ENCODE measurements around the gene DNAJB4. TPM values are rescaled to one million over a fixed set of nuclear protein-coding genes. Genes with fewer than 3 reads are reported as not detected.

Gene DNAJB4
- total RNA-seq, 1 donor from 2014 or later: 40.6 TPM

- H3K27ac ChIP-seq: no peak overlapping the region
- no peaks in the 10 kb centered on the region for H3K36me3 Mint-ChIP-seq
- H3K9me3 ChIP-seq (ENCODE audit: low read depth): no peaks in the 10 kb centered on the region
- no peak overlapping the region for H2AFZ ChIP-seq (replicated peaks)
- H3K27me3 Mint-ChIP-seq (ENCODE audit: insufficient read depth, low read depth): peaks cover 5% of the 10 kb centered on the region
- no peak overlapping the region for H3K4me2 ChIP-seq
- no peak overlapping the region for H3K4me3 Mint-ChIP-seq
- H3K9ac ChIP-seq: no peak overlapping the region
- H3K4me1 Mint-ChIP-seq: no peaks in the 10 kb centered on the region
- no peaks in the 10 kb centered on the region for H3K79me2 ChIP-seq (ENCODE audit: low read depth)
- no peak for DNase-seq (ENCODE audit: low spot score)
- H4K20me1 ChIP-seq (ENCODE audit: low read depth): no peaks in the 10 kb centered on the region
- no peak overlapping the region for H3K4me3 ChIP-seq
- TF ChIP-seq EZH2 (IDR thresholded peaks at IDR 0.05) (no peak), EZH2phosphoT487 (IDR thresholded peaks at IDR 0.05) (no peak), CTCF (IDR thresholded peaks at IDR 0.05) (no peak)
- H3K27me3 ChIP-seq: peaks cover 10% of the 10 kb centered on the region
- no peaks in the 10 kb centered on the region for H3F3A ChIP-seq (ENCODE audit: low read depth)
- H3K27ac Mint-ChIP-seq: no peak overlapping the region
- no peaks in the 10 kb centered on the region for H3K4me1 ChIP-seq
- H3K9me3 Mint-ChIP-seq: no peaks in the 10 kb centered on the region
- H3K36me3 ChIP-seq: no peaks in the 10 kb centered on the region
Measured at GRCh38 chr1:78038491-78038939, 33.8 kb downstream of the DNAJB4 start.

- no peak overlapping the region for H3K4me3 Mint-ChIP-seq
- no peak overlapping the region for H3K27ac Mint-ChIP-seq
- no peaks in the 10 kb centered on the region for H3K9me3 Mint-ChIP-seq
- Histone ChIP-seq H3K79me2 (ENCODE audit: low read depth) (no peaks in the 10 kb centered on the region), H3K4me2 (no peak overlapping the region), H3K27ac (no peak overlapping the region), H3K27me3 (peaks cover 31% of the 10 kb centered on the region), H3K4me1 (peaks cover 2% of the 10 kb centered on the region), H3K9me3 (ENCODE audit: low read depth) (no peaks in the 10 kb centered on the region), H2AFZ (replicated peaks) (no peak overlapping the region), H3K4me3 (no peak overlapping the region), H4K20me1 (ENCODE audit: low read depth) (peaks cover 5% of the 10 kb centered on the region), H3K36me3 (no peaks in the 10 kb centered on the region), H3F3A (ENCODE audit: low read depth) (no peaks in the 10 kb centered on the region), H3K9ac (no peak overlapping the region)
- peaks cover 22% of the 10 kb centered on the region for H3K27me3 Mint-ChIP-seq (ENCODE audit: insufficient read depth, low read depth)
- H3K36me3 Mint-ChIP-seq: no peaks in the 10 kb centered on the region
- DNase-seq (ENCODE audit: low spot score): no peak
- peaks cover 1% of the 10 kb centered on the region for H3K4me1 Mint-ChIP-seq
- TF ChIP-seq CTCF (IDR thresholded peaks at IDR 0.05) (no peak), EZH2 (IDR thresholded peaks at IDR 0.05) (no peak), EZH2phosphoT487 (IDR thresholded peaks at IDR 0.05) (no peak)
Measured at GRCh38 chr1:78040484-78041089, 35.8 kb downstream of the DNAJB4 start.

GRCh38 chr1:78043436-78043835 is 38.7 kb downstream of the DNAJB4 start:
- no peaks in the 10 kb centered on the region for H3K9me3 Mint-ChIP-seq
- peaks cover 38% of the 10 kb centered on the region for H3K27me3 Mint-ChIP-seq (ENCODE audit: insufficient read depth, low read depth)
- Histone ChIP-seq H3K4me1 (peaks cover 14% of the 10 kb centered on the region), H3K4me3 (no peak overlapping the region), H3K9me3 (ENCODE audit: low read depth) (no peaks in the 10 kb centered on the region), H3K36me3 (no peaks in the 10 kb centered on the region), H3K27ac (no peak overlapping the region), H3K9ac (no peak overlapping the region), H3K79me2 (ENCODE audit: low read depth) (no peaks in the 10 kb centered on the region), H3F3A (ENCODE audit: low read depth) (no peaks in the 10 kb centered on the region), H3K4me2 (no peak overlapping the region), H2AFZ (replicated peaks) (no peak overlapping the region), H4K20me1 (ENCODE audit: low read depth) (peaks cover 12% of the 10 kb centered on the region), H3K27me3 (peaks cover 59% of the 10 kb centered on the region)
- TF ChIP-seq CTCF (IDR thresholded peaks at IDR 0.05) (no peak), EZH2 (IDR thresholded peaks at IDR 0.05) (no peak), EZH2phosphoT487 (IDR thresholded peaks at IDR 0.05) (no peak)
- DNase-seq (ENCODE audit: low spot score): no peak
- H3K36me3 Mint-ChIP-seq: no peaks in the 10 kb centered on the region
- no peak overlapping the region for H3K4me3 Mint-ChIP-seq
- H3K27ac Mint-ChIP-seq: no peak overlapping the region
- H3K4me1 Mint-ChIP-seq: peaks cover 9% of the 10 kb centered on the region
